OCI-LY3 (cell line): ENCODE measurements around the gene TMBIM6.

Source experiments
- EZH2phosphoT487 ChIP-seq: fragments of 200-600 bp; shearing (Covaris generic); IDR thresholded peaks from 2 replicates; pipeline ENCODE4 v1.6.1; 2018; ENCODE audit warnings: antibody characterized with exemption, mixed run types, low read depth
- TF ChIP-seq, protein P1 (sequence below): fragments of 200-600, 300-600 bp; sonication (generic); IDR thresholded peaks from 2 replicates; pipeline ENCODE4 v1.5.1; 2014; ENCODE audit warnings: antibody characterized with exemption, low read length, low read depth

DNA sequence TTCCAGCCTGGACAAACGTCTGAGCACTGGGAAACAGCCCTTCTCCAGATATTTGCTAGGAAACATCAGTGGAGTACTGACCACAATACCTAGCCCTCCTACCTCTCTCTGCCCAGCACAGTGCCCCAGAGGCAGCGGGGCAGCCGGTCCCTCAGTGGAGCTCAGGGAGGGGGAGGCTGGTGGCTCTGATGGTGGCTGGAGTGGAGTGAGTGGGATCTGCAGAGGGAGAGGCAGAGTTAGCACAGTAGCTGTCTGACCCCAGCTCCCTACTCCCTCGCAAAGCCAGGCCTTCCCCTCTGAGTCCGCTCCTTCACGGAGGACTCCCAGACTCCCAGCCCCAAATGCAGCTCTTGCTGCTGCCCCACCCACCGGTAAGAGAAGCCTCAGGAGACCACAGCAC lies 56.9 kb downstream of the TMBIM6 start:
- TF ChIP-seq, protein P1, sequence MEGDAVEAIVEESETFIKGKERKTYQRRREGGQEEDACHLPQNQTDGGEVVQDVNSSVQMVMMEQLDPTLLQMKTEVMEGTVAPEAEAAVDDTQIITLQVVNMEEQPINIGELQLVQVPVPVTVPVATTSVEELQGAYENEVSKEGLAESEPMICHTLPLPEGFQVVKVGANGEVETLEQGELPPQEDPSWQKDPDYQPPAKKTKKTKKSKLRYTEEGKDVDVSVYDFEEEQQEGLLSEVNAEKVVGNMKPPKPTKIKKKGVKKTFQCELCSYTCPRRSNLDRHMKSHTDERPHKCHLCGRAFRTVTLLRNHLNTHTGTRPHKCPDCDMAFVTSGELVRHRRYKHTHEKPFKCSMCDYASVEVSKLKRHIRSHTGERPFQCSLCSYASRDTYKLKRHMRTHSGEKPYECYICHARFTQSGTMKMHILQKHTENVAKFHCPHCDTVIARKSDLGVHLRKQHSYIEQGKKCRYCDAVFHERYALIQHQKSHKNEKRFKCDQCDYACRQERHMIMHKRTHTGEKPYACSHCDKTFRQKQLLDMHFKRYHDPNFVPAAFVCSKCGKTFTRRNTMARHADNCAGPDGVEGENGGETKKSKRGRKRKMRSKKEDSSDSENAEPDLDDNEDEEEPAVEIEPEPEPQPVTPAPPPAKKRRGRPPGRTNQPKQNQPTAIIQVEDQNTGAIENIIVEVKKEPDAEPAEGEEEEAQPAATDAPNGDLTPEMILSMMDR, result no peak
- no peak for TF ChIP-seq EZH2phosphoT487
